NCI-H524 (cell line): ENCODE results near the gene NTN3.
A peak's percentile ranks its signal among the peaks of the same experiment; 100 is the strongest.

Experiments used
- DNase-seq, 2 experiments: peaks; one replicate each; lab custom pipeline; 2025; lab: John Stamatoyannopoulos, UW

NTN3 gene

GRCh38 chr16:2514333-2515179, 43.5 kb downstream of the NTN3 start:
- DNase-seq: no peak

GRCh38 chr16:2515180-2515851, 44.2 kb downstream of the NTN3 start:
- no peak for DNase-seq

GRCh38 chr16:2516391-2517240, 45.5 kb downstream of the NTN3 start:
- no peak for DNase-seq

GRCh38 chr16:2517954-2518605, 47.0 kb downstream of the NTN3 start:
- no peak for DNase-seq

- no peak for DNase-seq
Measured at GRCh38 chr16:2518823-2519710, 48.0 kb downstream of the NTN3 start.

GRCh38 chr16:2519711-2520080, 48.6 kb downstream of the NTN3 start:
- no peak for DNase-seq

GRCh38 chr16:2520097-2520783, 49.1 kb downstream of the NTN3 start, which contains the start of gene AMDHD2:
Gene AMDHD2, plus strand, starts transcription at chr16:2520371. Its CDS starts 88 bp downstream, at chr16:2520459.
- DNase-seq: peak; percentile 73 to 82

- no peak for DNase-seq
Measured at GRCh38 chr16:2520784-2521531, 49.9 kb downstream of the NTN3 start.
